ENCODE measurements around the gene GNE.
"Not testable (repeated sequence)": the region's sequence is repeated elsewhere in the genome, so short reads cannot be mapped to it uniquely, and the experiment has no call there.

Gene GNE

GRCh38 chr9:36264896-36265295 is 6.6 kb upstream of the GNE start:
- no peak for DNase-seq (ENCODE audit: low read depth, low spot score)

GRCh38 chr9:36263683-36264082 is 5.4 kb upstream of the GNE start:
- DNase-seq (ENCODE audit: low read depth, low spot score) = no peak

GRCh38 chr9:36258996-36259533 is 817 bp upstream of the GNE start:
- DNase-seq (ENCODE audit: low read depth, low spot score) = no peak

GRCh38 chr9:36251428-36251827 is 6.8 kb downstream of the GNE start:
- DNase-seq (ENCODE audit: low read depth, low spot score) = no peak

- no peak for DNase-seq (ENCODE audit: low read depth, low spot score)
Observed at GRCh38 chr9:36250079-36250478, 8.2 kb downstream of the GNE start.

GRCh38 chr9:36249189-36249588 is 9.1 kb downstream of the GNE start:
- no peak for DNase-seq (ENCODE audit: low read depth, low spot score)

- not testable (repeated sequence) for DNase-seq (ENCODE audit: low read depth, low spot score)
Observed at GRCh38 chr9:36248061-36248460, 10.2 kb downstream of the GNE start.

- DNase-seq (ENCODE audit: low read depth, low spot score) = no peak
Observed at GRCh38 chr9:36247356-36247755, 10.9 kb downstream of the GNE start.

- DNase-seq (ENCODE audit: low read depth, low spot score) = no peak
Observed at GRCh38 chr9:36245906-36246305, 12.3 kb downstream of the GNE start.

- not testable (repeated sequence) for DNase-seq (ENCODE audit: low read depth, low spot score)
Observed at GRCh38 chr9:36239675-36240074, 18.6 kb downstream of the GNE start.

GRCh38 chr9:36239205-36239604 is 19.0 kb downstream of the GNE start:
- not testable (repeated sequence) for DNase-seq (ENCODE audit: low read depth, low spot score)

GRCh38 chr9:36237230-36237629 is 21.0 kb downstream of the GNE start:
- no peak for DNase-seq (ENCODE audit: low read depth, low spot score)

- DNase-seq (ENCODE audit: low read depth, low spot score) = no peak
Observed at GRCh38 chr9:36222449-36222848, 35.8 kb downstream of the GNE start.

GRCh38 chr9:36221667-36222066 is 36.6 kb downstream of the GNE start:
- no peak for DNase-seq (ENCODE audit: low read depth, low spot score)

GRCh38 chr9:36218411-36218901 is 39.8 kb downstream of the GNE start:
- no peak for DNase-seq (ENCODE audit: low read depth, low spot score)

GRCh38 chr9:36218011-36218410 is 40.2 kb downstream of the GNE start:
- no peak for DNase-seq (ENCODE audit: low read depth, low spot score)

- no peak for DNase-seq (ENCODE audit: low read depth, low spot score)
Observed at GRCh38 chr9:36217256-36217968, 40.8 kb downstream of the GNE start.

GRCh38 chr9:36214571-36214970 is 43.7 kb downstream of the GNE start:
- DNase-seq (ENCODE audit: low read depth, low spot score) = no peak

GRCh38 chr9:36213989-36214388 is 44.3 kb downstream of the GNE start:
- no peak for DNase-seq (ENCODE audit: low read depth, low spot score)

- no peak for DNase-seq (ENCODE audit: low read depth, low spot score)
Observed at GRCh38 chr9:36213387-36213786, 44.9 kb downstream of the GNE start.

GRCh38 chr9:36211510-36211909 is 46.7 kb downstream of the GNE start:
- no peak for DNase-seq (ENCODE audit: low read depth, low spot score)

GRCh38 chr9:36210722-36211121 is 47.5 kb downstream of the GNE start:
- DNase-seq (ENCODE audit: low read depth, low spot score) = no peak

- DNase-seq (ENCODE audit: low read depth, low spot score) = no peak
Observed at GRCh38 chr9:36208521-36209253, 49.6 kb downstream of the GNE start.
